NCI-H1417 treated with DMSO at 0.1 percent for 48 hours (cell line): ENCODE data around the gene FOXK1.
"Not testable (repeated sequence)": the region's sequence is repeated elsewhere in the genome, so short reads cannot be mapped to it uniquely, and the experiment has no call there.

Experiments used
- DNase-seq: peaks from one replicate; lab custom pipeline; 2025; lab: John Stamatoyannopoulos, UW

FOXK1 gene

DNA sequence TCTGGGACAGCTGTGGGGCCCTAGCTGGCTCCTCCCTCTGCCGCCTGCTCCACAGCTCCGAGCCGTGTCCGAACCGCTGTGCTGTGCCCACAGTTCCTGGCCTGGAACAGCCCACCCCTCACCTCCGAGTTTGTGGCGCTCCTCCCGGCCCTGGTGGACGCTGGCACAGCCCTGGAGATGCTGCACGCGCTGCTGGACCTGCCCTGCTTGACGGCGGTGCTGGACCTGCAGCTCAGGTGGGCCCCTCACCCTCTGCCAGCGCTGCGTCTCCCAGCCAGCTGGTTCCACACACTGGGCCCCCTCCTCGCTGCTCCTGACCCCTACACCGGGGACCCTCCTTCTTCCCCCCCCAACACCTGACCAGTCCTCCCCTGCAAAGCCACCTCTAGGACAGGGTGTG is 105.4 kb downstream of the FOXK1 start:
- no peak for DNase-seq

DNA sequence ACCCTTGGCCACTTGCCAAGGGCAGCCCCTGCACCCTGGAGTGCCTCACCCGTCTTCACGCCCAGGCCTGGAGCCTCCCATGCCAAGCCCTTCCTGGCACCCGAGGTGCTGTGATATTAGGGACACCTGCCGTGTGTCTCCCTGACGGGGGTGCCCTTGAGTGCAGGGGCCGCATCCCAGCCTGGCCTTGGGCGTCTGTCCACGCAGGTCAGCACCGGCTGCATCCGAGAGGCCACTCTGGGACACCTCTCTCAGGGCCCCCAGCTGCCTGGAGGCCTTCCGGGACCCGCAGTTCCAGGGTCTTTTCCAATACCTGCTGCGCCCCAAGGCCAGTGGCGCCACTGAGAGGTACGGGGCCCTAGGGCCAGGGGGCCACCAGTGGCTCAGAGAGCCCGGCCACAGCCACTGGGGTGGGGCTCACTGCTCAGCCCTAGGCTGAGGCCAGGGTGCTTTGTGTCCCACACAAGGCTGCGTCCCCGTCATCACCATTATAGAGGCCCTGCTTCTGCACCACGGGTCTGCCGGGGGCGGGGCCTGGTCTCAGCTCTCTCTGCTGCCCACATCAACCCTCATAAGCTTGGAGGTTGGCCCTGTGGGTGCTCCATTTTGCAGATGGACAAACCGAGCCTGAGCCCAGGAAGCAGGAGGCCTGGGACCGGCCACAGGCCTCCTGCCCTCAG is 106.0 kb downstream of the FOXK1 start:
- DNase-seq = no peak

DNA sequence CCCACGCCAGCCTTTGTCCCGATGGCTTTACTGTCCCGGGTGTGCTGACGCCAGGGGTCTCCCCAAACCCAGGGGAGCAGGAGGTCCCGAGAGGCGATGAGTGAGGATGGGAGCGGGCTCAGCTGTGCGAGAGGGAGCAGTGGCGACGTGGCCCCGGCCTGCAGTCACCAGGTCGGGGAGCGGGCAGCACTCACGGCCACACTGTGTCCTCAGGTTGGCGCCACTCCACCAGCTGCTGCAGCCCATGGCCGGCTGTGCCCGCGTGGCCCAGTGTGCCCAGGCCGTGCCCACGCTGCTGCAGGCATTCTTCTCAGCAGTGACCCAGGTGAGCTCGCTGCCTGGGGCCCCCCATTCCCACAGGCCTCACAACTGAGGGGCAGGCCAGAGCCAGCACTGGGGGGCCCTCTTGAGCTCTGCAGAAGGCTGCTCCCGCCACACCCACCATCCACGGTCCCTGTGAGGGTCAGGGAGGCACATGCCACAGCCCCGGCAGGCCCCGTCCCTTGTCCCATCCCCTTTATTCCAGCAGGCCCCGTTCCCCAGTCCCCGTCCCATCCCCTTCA is 106.6 kb downstream of the FOXK1 start:
- DNase-seq = no peak

DNA sequence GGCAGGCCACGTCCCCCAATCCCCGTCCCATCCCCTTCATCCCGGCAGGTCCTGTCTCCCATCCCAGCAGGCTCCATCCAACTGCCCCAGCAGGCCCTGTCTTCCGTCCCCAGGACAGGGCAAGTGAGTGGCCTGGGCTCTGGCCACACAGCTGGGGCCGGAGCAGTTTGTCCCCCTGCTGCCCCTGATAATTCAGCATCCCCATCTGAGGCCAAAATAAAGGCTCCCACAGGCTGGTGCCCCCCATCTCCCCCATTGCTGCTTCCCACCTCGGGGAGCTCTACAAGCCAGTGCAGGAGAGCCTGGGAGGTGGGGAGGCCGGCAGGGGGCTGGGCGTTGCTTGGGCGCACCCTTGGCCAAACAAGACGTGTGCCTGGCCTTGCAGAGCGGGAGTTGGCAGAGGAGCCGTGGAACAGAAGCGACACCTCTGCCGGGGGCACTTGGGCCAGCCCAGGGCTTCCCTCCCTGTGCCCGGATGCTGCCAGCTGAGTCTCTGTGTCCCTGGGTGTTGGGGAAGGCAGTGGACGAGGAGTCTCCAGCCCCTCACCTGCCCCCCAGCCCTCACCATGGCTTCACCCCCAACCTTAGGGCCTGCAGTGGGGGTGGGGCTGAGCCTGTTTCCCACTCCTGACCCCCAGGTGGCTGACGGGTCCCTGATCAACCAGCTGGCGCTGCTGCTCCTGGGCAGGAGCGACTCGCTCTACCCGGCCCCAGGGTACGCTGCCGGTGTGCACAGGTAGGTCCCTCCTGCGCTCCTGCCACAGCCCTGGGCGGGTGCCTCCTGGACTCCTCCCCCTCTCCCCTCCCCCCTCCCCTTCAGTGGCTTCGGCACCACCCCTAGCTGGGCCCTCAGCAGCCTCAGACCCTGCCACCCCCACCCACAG is 107.3 kb downstream of the FOXK1 start:
- no peak for DNase-seq

DNA sequence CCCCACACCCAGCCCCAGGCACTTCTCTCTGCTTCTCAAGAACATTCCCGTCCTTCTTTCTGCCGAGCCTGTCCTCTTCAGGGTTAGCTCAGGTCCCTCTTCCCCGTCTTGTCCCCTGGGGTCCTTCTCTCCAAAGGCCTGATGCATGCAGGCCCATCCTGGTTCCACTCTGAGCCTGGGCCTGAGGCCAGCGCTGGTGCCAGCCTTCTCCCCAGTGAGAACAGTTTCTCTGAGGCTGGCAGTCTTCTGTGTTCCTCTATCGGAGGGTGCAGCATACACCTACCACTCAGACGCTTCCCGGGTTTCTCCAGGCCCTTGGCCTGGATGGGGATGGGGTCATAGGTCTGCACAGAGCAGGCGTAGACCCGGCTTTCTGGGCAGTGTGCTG is 108.0 kb downstream of the FOXK1 start:
- DNase-seq = no peak

DNA sequence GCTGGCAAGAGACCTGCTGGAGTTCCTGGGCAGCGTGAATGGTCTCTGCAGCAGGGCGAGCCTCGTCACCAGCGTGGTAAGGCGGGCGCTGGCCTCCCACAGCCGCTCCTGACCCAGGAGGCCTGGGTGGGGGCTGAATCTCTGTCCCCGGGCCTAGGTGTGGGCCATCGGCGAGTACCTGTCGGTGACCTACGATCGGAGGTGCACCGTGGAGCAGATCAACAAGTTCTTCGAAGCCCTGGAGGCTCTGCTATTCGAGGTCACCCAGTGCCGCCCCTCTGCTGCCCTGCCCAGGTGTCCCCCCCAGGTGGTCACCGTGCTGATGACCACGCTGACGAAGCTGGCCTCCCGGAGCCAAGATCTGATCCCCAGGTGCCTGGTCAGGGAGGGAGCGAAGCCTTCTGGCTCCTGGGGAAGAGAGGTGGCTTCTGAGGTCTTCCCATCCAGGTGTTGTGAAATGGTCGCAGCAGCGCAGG is 108.5 kb downstream of the FOXK1 start:
- no peak for DNase-seq

DNA sequence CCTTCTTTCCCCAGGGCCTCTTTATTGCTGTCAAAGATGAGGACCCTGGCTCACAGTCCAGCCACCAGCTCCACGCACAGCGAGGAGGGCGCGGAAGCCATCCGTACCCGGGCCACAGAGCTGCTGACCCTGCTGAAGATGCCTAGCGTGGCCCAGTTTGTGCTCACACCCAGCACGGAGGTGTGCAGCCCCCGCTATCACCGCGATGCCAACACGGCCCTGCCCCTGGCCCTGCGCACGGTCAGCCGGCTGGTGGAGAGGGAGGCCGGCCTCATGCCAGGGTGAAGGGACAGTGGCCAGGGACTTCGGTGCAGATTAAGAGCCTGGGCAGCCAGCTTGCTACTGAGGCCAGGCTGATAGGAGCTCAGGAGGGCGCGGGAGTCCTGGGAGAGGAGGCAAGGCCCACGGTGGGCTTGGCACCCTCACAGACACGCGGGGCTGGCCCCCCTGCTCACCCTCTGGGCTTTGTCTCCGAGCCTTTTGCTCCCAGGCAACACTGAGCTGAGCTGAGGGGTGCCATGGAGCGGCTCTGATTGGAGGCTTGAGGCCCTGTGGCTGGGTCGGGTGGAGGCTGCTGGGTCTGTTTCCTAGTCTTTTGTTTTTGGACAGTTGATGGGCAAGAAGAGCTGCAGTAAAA is 109.1 kb downstream of the FOXK1 start:
- DNase-seq = no peak

DNA sequence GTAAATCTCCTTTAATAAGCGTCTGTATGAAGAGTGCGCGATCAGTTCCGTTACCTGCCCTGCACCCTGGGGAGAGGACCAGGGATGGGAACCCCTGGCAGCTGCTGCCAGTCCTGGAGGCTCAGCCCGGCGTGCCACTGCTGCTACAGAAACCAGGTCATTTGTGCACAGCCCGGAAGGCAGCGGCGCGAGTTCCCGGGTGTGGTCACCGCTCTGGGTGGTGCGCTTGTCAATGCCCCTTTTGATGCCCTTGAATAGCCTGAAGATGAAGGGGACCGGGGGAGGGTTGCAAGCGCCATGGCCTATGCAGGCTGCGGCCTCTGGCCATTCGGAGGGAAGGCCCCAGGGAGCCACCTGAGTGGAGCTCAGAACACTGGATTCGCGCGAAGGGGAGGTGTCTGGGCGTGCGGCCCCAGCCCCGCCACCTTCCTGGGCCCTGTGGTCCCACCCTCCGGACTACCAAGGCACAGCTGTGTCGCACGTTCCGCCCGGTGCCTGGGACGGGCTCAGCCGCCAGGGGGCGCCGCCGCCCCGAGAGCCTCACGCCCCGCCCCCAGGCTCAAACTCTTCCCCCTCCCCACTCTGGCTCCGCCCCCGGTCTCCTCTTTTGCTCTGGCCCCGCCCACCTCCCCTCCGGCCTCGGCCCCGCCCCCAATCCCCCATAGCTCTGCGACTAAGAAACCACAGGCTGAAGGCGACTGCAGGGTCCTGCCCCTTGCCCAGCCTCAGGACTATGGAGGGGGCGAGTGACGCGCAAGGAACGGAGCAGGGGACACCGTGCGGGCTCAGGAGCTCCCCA is 109.8 kb downstream of the FOXK1 start:
- DNase-seq = no peak

DNA sequence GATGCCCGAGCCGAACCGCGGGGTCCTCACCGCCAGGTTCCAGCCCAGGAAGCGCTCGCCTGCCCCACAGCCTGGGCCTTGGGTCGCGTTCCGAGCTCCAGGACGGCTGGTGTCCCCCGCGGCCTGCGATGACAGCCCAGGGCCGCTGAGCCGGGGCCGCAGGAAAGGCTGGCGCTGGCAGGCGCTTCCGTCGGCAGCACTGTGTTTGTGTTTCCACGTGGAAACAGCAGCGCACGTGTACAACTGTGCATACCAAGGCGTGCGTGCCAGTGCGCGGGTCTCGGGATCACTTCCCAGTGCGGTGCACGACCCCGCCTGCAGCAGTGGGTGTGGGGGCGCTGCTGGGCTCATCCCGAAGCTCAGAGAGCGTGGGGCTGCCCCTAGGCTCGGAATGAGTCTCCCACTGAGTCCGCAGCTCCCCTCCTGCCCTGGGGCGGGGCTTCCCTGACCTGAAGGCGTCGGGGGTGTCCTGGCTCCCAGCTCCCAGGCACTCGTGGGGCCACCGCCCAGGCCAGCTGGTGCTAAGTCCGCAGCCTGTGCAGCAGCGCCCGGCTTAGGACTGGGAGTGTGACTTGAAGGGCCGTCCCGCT is 110.5 kb downstream of the FOXK1 start:
- DNase-seq = no peak

DNA sequence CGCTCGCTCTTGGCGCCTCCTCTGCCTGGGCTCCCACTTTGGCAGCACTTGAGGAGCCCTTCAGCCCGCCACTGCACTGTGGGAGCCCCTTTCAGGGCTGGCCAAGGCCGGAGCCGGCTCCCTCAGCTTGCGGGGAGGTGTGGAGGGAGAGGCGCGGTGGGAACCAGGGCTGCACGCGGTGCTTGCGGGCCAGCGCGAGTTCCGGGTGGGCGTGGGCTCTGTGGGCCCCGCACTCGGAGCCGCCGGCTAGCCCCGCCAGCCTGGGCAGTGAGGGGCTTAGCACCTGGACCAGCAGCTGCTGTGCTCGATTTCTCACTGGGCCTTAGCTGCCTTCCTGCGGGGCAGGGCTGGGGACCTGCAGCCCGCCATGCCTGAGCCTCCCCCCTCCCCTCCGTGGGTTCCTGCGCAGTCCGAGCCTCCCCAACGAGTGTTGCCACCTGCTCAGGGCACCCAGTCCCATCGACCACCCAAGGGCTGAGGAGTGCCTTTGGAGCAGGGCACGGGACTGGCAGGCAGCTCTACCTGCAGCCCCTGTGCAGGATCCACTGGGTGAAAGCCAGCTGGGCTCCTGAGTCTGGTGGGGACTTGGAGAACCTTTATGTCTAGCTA is 111.4 kb downstream of the FOXK1 start:
- DNase-seq = not testable (repeated sequence)

DNA sequence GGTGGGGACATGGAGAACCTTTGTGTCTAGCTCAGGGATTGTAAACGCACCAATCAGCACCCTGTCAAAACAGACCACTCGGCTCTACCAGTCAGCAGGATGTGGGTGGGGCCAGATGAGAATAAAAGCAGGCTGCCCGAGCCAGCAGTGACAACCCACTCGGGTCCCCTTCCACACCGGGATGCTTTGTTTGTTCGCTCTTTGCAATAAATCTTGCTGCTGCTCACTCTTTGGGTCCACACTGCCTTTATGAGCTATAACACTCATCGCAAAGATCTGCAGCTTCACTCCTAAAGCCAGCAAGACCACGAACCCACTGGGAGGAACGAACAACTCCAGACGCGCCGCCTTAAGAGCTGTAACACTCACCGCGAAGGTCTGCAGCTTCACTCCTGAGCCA is 112.1 kb downstream of the FOXK1 start:
- DNase-seq = not testable (repeated sequence)

DNA sequence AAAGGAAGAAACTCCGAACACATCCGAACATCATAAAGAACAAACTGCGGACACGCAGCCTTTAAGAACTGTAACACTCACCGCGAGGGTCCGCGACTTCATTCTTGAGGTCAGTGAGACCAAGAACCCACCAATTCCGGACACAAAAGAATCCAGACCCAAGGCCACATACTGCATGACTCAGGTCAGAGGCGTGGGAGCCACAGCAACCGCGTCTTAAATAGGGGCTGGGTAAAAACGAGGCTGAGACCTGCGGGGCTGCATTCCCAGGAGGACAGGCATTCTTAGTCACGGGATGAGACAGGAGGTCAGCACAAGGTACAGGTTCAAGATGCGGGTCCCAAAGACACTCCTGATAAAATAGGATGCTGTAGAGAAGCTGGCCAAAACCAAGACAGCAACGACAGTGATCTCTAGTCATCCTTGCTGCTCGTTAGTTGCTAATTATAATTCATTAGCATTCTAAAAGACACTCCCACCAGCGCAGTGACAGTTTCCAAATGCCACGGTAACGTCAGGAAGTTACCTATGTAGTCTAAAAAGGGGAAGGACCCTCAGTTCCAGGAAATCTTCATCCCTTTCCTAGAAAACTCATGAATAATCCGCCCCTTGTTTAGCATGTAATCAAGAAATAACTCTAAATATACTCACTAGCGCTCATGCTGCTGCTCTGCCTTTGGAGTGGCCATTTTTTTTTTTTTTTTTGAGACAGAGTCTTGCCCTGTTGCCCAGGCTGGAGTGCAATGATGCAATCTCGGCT is 112.7 kb downstream of the FOXK1 start:
- no peak for DNase-seq

DNA sequence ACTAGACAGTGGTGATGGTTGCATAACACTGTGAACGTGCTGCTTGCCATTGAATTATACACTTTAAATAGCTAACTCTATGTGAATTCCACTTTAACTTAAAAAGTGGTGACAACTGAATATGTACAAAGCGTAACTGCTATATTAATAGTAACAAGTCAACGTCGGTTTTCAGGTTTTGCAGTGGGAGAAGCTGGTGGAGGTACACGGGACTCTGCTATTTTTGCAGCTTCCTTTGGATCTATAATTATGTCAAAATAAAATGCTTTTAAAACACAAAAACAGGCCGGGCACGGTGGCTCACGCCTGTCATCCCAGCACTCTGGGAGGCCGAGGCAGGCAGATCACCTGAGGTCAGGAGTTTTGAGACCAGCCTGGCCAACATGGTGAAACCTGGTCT is 114.4 kb downstream of the FOXK1 start:
- DNase-seq = no peak

DNA sequence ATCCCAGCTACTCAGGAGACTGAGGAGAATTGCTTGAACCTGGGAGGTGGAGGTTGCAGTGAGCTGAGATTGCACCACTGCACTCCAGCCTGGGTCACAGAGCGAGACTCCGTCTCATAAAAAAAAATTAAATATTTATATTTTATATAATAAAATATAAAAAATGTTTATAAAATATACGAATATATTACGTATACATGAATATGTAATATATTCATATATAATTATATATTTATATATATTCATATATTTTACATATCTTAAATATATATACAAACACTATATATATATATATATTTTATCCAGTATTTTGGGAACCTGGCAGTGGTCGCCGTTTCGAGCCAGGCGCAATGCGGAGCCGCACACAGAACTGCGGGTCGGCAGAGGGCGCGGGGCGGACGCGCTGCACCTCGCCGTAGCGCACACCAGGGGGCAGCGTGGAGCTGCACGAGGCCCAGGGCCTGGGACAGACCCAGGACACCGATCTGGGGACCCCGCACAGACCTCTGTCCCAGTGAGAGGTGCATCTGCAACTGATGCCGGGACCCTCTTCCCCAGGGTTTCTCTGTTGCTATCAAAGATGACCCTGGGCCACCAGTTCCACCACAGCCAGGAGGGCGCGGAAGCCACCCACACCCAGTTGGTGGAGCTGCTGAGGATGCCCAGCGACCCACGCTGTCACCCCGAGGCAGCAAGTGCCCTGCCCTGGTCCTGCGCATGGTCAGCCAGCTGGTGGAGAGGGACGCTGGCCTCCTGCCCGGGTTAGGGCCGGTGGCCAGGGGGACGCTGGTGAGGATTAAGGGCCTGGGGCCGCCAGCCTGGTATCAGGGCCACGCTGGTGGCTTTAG is 116.0 kb downstream of the FOXK1 start:
- DNase-seq = no peak

DNA sequence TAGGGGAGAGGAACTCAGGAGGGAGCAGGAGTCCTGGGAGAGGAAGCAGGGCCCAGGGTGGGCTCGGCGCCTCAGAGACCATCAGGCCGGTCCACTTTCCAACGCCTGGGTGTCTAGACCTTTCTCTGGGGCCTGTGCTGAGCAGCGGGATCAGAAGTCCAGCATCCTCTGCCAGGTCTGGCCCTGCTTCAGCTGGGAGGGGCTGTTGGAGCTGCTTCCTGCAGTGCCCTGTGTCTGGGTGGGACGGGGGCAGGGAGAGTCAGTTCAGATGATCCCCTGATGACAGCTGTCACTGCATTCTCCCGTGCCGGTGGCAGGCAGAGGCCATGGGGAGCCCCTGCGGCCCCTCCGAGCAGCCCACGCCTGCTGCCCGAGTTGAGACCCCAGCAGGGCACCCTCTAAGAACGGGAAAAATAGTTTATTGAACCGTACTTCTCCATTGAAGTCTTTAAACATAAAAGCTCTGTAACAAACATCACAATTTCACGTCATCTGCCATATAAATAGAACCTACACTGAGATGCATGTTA is 116.7 kb downstream of the FOXK1 start:
- DNase-seq = no peak

DNA sequence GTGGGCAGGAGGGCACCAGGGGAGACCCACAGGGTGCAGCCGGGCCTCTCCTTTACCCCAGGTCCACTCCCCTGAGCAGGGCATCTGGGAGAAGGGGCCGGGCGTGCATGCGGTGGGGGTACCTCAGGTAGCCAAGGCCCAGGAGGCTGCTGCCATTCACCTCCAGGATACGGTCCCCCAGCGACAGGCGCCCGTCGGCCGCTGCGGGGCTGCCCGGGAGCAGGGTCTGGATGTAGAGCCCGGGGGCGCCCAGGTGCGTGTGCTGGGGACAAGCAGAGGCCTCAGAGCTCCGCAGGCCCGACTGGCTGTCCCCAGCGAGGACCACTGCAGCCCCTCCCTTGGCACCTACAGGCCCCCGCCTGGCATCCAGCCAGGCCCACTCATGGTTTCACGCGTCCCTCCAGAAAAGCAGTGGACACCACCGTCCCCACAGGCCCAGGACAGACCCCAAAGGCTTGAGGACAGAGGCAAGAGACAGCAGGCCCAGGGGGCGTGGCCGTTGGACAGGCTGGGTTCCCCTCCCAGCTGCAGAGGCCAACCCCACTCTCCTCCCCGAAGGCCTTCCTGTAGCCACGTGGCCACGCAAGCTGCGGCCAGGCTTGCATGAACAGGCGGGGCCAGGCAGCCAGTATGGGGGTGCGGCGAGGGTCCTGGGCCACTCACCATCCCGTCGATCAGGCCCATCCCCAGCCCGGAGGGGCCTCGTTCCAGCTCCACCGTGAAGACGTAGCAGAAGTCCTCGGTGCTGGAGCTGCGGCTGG is 117.6 kb downstream of the FOXK1 start:
- DNase-seq = no peak

DNA sequence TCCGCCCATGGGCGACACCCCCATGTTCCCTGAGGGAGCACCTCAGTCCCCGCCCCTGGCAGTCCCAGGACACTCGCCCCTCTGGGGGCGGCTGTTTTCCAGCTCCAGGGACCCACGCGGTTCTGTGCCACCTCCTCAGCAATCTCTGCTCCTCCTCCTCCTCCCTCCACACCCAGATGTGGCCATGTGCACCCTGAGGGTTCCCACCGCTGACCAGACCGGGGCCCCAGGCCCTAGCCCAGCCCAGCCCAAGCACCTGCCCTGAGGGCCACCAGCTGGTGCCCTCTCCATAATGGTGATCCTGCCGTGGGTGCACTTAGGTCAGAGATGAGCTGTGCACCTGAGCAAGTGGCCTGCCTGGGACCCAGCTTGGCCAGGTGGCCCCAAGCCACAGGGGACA is 118.4 kb downstream of the FOXK1 start:
- no peak for DNase-seq
